SK-N-SH treated with all-trans-retinoic acid at 6 μM for 48 hours (cell line): ENCODE results near the gene ARHGAP15.
A peak's percentile ranks its signal among the peaks of the same experiment; 100 is the strongest.

Experiments
- ATAC-seq: fragments of 200-7000 bp; cut with Tn5 transposase; 3 replicates; pipeline ENCODE4 v1.9.1; 2020; ENCODE audit warnings: mild to moderate bottlenecking, moderate library complexity
- ARNTL ChIP-seq: fragments of 450-650 bp; formaldehyde crosslinking; IDR thresholded peaks from 2 replicates; pipeline ENCODE4 v1.5.0; 2020; ENCODE audit warnings: low read depth, mild to moderate bottlenecking, moderate library complexity, borderline replicate concordance
- BACH2 ChIP-seq: fragments of 250-450 bp; sonication (Bioruptor Pico); IDR thresholded peaks from 2 replicates; pipeline ENCODE4 v1.9.0; 2021; ENCODE audit warnings: mild to moderate bottlenecking, borderline replicate concordance
- CREB5 ChIP-seq: fragments of 250-450 bp; sonication (Bioruptor Pico); IDR thresholded peaks from 2 replicates; pipeline ENCODE4 v1.5.1; 2020; ENCODE audit warnings: low read depth, mild to moderate bottlenecking, moderate library complexity
- CSDC2 ChIP-seq: fragments of 250-450 bp; sonication (Bioruptor Pico); IDR thresholded peaks from 2 replicates; pipeline ENCODE4 v1.5.0; 2020; ENCODE audit warnings: mild to moderate bottlenecking, moderate library complexity
- ESRRG ChIP-seq: fragments of 250-450 bp; sonication (Bioruptor Pico); IDR thresholded peaks from 2 replicates; pipeline ENCODE4 v1.6.1; 2021; ENCODE audit warnings: mild to moderate bottlenecking
- GLIS3 ChIP-seq: fragments of 250-450 bp; sonication (Bioruptor Pico); IDR thresholded peaks from 2 replicates; pipeline ENCODE4 v1.5.0; 2020; ENCODE audit warnings: mild to moderate bottlenecking, moderate library complexity
- ISL1 ChIP-seq: fragments of 250-450 bp; sonication (Bioruptor Pico); IDR thresholded peaks from 2 replicates; pipeline ENCODE4 v2.1.2; 2022; ENCODE audit warnings: mild to moderate bottlenecking, moderate library complexity
- OSR1 ChIP-seq: fragments of 250-450 bp; sonication (Bioruptor Pico); IDR thresholded peaks from 2 replicates; pipeline ENCODE4 v1.8.0; 2022; ENCODE audit warnings: moderate library complexity, mild to moderate bottlenecking, inconsistent platforms
- PATZ1 ChIP-seq: fragments of 250-450 bp; sonication (Bioruptor Pico); IDR thresholded peaks from 2 replicates; pipeline ENCODE4 v1.8.0; 2020; ENCODE audit warnings: mild to moderate bottlenecking, moderate library complexity, borderline replicate concordance
- PPARA ChIP-seq: fragments of 250-450 bp; sonication (Bioruptor Pico); IDR thresholded peaks from 2 replicates; pipeline ENCODE4 v1.5.0; 2020; ENCODE audit warnings: mild to moderate bottlenecking, borderline replicate concordance
- RARB ChIP-seq: fragments of 250-450 bp; sonication (Bioruptor Pico); IDR thresholded peaks from 2 replicates; pipeline ENCODE4 v1.8.0; 2021; ENCODE audit warnings: mild to moderate bottlenecking, moderate library complexity
- SNAI2 ChIP-seq: fragments of 250-450 bp; sonication (Bioruptor Pico); IDR thresholded peaks from 2 replicates; pipeline ENCODE4 v1.5.0; 2020; ENCODE audit warnings: mild to moderate bottlenecking, moderate library complexity
- TCF4 ChIP-seq: fragments of 250-450 bp; sonication (Bioruptor Pico); IDR thresholded peaks from 2 replicates; pipeline ENCODE4 v1.8.0; 2021; ENCODE audit warnings: mild to moderate bottlenecking, moderate library complexity, borderline replicate concordance
- TOX ChIP-seq: fragments of 250-450 bp; sonication (Bioruptor Pico); IDR thresholded peaks from 2 replicates; pipeline ENCODE4 v1.8.0; 2021; ENCODE audit warnings: mild to moderate bottlenecking, moderate library complexity, borderline replicate concordance
- ZC3H10 ChIP-seq: fragments of 250-450 bp; sonication (Bioruptor Pico); IDR thresholded peaks from 2 replicates; pipeline ENCODE4 v1.5.1; 2021; ENCODE audit warnings: mild to moderate bottlenecking, moderate library complexity
- ZFP3 ChIP-seq: fragments of 250-450 bp; sonication (Bioruptor Pico); IDR thresholded peaks from 2 replicates; pipeline ENCODE4 v1.5.0; 2020; ENCODE audit warnings: mild to moderate bottlenecking, moderate library complexity
- ZFP30 ChIP-seq: fragments of 450-650 bp; formaldehyde crosslinking; IDR thresholded peaks from 2 replicates; pipeline ENCODE4 v1.5.0; 2022; ENCODE audit warnings: mild to moderate bottlenecking, moderate library complexity
- ZNF565 ChIP-seq: fragments of 450-650 bp; formaldehyde crosslinking; conservative IDR thresholded peaks from 2 replicates; pipeline ENCODE4 v1.5.0; 2020; ENCODE audit warnings: low read depth, mild to moderate bottlenecking, moderate library complexity
- ZNF70 ChIP-seq: fragments of 450-650 bp; formaldehyde crosslinking; IDR thresholded peaks from 2 replicates; pipeline ENCODE4 v1.5.0; 2020; ENCODE audit warnings: mild to moderate bottlenecking, moderate library complexity
- ZNF8 ChIP-seq: fragments of 450-650 bp; formaldehyde crosslinking; IDR thresholded peaks from 2 replicates; pipeline ENCODE4 v1.5.0; 2020; ENCODE audit warnings: mild to moderate bottlenecking, moderate library complexity
- TF ChIP-seq, protein P1 (sequence below): fragments of 250-450 bp; sonication (Bioruptor Pico); IDR thresholded peaks from 2 replicates; pipeline ENCODE4 v1.5.1; 2021; ENCODE audit warnings: mild to moderate bottlenecking, moderate library complexity
- TF ChIP-seq, protein P2 (sequence below): fragments of 250-450 bp; sonication (Bioruptor Pico); IDR thresholded peaks from 2 replicates; pipeline ENCODE4 v1.8.0; 2021; ENCODE audit warnings: low read depth, mild to moderate bottlenecking, moderate library complexity, borderline replicate concordance
- TF ChIP-seq, protein P3 (sequence below): fragments of 250-450 bp; sonication (Bioruptor Pico); IDR thresholded peaks from 2 replicates; pipeline ENCODE4 v1.5.0; 2020; ENCODE audit warnings: mild to moderate bottlenecking, moderate library complexity

Gene ARHGAP15

GRCh38 chr2:143375384-143375880 is 246.2 kb downstream of the ARHGAP15 start:
- ATAC-seq, result no peak

GRCh38 chr2:143378996-143379395 is 249.8 kb downstream of the ARHGAP15 start:
- ATAC-seq, result no peak
- TF ChIP-seq CREB5 (no peak), ESRRG (CRISPR knock-in tag) (no peak), RARB (CRISPR knock-in tag) (no peak), CSDC2 (CRISPR knock-in tag) (no peak)
- TF ChIP-seq, protein P1, sequence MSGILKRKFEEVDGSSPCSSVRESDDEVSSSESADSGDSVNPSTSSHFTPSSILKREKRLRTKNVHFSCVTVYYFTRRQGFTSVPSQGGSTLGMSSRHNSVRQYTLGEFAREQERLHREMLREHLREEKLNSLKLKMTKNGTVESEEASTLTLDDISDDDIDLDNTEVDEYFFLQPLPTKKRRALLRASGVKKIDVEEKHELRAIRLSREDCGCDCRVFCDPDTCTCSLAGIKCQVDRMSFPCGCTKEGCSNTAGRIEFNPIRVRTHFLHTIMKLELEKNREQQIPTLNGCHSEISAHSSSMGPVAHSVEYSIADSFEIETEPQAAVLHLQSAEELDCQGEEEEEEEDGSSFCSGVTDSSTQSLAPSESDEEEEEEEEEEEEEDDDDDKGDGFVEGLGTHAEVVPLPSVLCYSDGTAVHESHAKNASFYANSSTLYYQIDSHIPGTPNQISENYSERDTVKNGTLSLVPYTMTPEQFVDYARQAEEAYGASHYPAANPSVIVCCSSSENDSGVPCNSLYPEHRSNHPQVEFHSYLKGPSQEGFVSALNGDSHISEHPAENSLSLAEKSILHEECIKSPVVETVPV, result no peak

More at GRCh38 chr2:143375384-143375880, 246.2 kb downstream of the ARHGAP15 start:
- TF ChIP-seq ARNTL (no peak), ZNF8 (CRISPR knock-in tag) (no peak), ZFP30 (CRISPR knock-in tag) (no peak), ZNF70 (CRISPR knock-in tag) (no peak), TCF4 (CRISPR knock-in tag) (no peak), TOX (CRISPR knock-in tag) (no peak), PATZ1 (no peak), ESRRG (CRISPR knock-in tag) (no peak), SNAI2 (CRISPR knock-in tag) (no peak), GLIS3 (CRISPR knock-in tag) (no peak)
- TF ChIP-seq, protein P2, sequence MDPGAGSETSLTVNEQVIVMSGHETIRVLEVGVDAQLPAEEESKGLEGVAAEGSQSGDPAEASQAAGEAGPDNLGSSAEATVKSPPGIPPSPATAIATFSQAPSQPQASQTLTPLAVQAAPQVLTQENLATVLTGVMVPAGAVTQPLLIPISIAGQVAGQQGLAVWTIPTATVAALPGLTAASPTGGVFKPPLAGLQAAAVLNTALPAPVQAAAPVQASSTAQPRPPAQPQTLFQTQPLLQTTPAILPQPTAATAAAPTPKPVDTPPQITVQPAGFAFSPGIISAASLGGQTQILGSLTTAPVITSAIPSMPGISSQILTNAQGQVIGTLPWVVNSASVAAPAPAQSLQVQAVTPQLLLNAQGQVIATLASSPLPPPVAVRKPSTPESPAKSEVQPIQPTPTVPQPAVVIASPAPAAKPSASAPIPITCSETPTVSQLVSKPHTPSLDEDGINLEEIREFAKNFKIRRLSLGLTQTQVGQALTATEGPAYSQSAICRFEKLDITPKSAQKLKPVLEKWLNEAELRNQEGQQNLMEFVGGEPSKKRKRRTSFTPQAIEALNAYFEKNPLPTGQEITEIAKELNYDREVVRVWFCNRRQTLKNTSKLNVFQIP (CRISPR knock-in tag), result no peak
- TF ChIP-seq, protein P1, result no peak

DNA sequence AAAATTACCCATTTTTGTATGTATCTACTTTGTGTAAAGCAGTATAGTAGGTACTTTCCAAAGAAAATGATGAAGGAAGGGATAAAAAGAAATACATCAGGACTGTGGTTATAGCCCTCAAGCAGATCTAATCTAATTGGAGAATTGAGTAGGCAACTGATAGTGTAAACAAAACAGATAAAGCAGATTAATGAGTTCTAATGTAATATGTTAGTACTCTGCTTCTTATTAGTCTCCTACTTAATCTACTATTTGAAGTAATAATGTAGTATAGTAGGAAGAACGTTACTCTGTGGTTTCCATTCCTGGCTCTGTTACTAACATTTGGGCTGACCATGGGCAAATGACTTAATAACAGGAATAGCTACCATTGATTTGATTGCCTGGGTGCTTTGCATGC is 250.7 kb downstream of the ARHGAP15 start:
- TF ChIP-seq ZFP3 (CRISPR knock-in tag) (peak; percentile 49; the same call in 1 of the 2 replicates), GLIS3 (CRISPR knock-in tag) (peak; percentile 42; the same call in 1 of the 2 replicates), ZNF565 (0 out of 2 replicates have a peak, but pooled peaks have one; percentile 67), BACH2 (CRISPR knock-in tag) (peak; percentile 87; the same call in 1 of the 2 replicates), SNAI2 (CRISPR knock-in tag) (peak; percentile 92), ZC3H10 (CRISPR knock-in tag) (no peak), ZNF8 (CRISPR knock-in tag) (0 out of 2 replicates have a peak, but pooled peaks have one; percentile 57), TCF4 (CRISPR knock-in tag) (peak; percentile 73; the same call in 1 of the 2 replicates), ISL1 (peak; percentile 60), OSR1 (CRISPR knock-in tag) (no peak), TOX (CRISPR knock-in tag) (no peak), PPARA (CRISPR knock-in tag) (0 out of 2 replicates have a peak, but pooled peaks have one; percentile 12)
- TF ChIP-seq, protein P3, sequence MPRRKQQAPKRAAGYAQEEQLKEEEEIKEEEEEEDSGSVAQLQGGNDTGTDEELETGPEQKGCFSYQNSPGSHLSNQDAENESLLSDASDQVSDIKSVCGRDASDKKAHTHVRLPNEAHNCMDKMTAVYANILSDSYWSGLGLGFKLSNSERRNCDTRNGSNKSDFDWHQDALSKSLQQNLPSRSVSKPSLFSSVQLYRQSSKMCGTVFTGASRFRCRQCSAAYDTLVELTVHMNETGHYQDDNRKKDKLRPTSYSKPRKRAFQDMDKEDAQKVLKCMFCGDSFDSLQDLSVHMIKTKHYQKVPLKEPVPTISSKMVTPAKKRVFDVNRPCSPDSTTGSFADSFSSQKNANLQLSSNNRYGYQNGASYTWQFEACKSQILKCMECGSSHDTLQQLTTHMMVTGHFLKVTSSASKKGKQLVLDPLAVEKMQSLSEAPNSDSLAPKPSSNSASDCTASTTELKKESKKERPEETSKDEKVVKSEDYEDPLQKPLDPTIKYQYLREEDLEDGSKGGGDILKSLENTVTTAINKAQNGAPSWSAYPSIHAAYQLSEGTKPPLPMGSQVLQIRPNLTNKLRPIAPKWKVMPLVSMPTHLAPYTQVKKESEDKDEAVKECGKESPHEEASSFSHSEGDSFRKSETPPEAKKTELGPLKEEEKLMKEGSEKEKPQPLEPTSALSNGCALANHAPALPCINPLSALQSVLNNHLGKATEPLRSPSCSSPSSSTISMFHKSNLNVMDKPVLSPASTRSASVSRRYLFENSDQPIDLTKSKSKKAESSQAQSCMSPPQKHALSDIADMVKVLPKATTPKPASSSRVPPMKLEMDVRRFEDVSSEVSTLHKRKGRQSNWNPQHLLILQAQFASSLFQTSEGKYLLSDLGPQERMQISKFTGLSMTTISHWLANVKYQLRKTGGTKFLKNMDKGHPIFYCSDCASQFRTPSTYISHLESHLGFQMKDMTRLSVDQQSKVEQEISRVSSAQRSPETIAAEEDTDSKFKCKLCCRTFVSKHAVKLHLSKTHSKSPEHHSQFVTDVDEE (CRISPR knock-in tag), result peak; percentile 98
- TF ChIP-seq, protein P1, result no peak

More for the DNA sequence above, 250.7 kb downstream of the ARHGAP15 start:
- ATAC-seq, result no peak
